BE2C (cell line): ENCODE data around the gene SNN.
A peak's percentile ranks its signal among the peaks of the same experiment; 100 is the strongest.

Experiments
- DNase-seq: peaks from one replicate; pipeline ENCODE4 v3.0.0-alpha.2; 2020
- H3K27me3 ChIP-seq: fragments of 250-450 bp; sonication (Bioruptor Pico); 2 replicates; pipeline ENCODE4 v1.5.1; 2020; ENCODE audit warnings: mild to moderate bottlenecking
- H3K36me3 ChIP-seq: fragments of 250-450 bp; sonication (Bioruptor Pico); 2 replicates; pipeline ENCODE4 v1.5.1; 2020; ENCODE audit warnings: mild to moderate bottlenecking
- H3K4me1 ChIP-seq: fragments of 250-450 bp; sonication (Bioruptor Pico); 2 replicates; pipeline ENCODE4 v1.5.1; 2020
- H3K4me3 ChIP-seq: 2 replicates; pipeline ENCODE4 v1.5.1; 2011; ENCODE audit warnings: low read depth, low read length
- H3K9me3 ChIP-seq: fragments of 250-450 bp; sonication (Bioruptor Pico); 2 replicates; pipeline ENCODE4 v1.5.1; 2020
- CTCF ChIP-seq: IDR thresholded peaks from 2 replicates; pipeline ENCODE4 v1.5.1; 2012; ENCODE audit warnings: mild to moderate bottlenecking, low read depth, low read length

The SNN gene

GRCh38 chr16:11637320-11637719, 30.9 kb upstream of the SNN start:
- Histone ChIP-seq H3K27me3 (no peaks in the 10 kb centered on the region), H3K36me3 (no peaks in the 10 kb centered on the region), H3K4me1 (no peaks in the 10 kb centered on the region; the same call in 1 of the 2 replicates), H3K4me3 (no peak overlapping the region), H3K9me3 (no peaks in the 10 kb centered on the region)
- DNase-seq = no peak
- no peak for TF ChIP-seq CTCF

GRCh38 chr16:11638140-11638539, 30.1 kb upstream of the SNN start:
- Histone ChIP-seq H3K4me1 (no peaks in the 10 kb centered on the region; the same call in 1 of the 2 replicates), H3K36me3 (no peaks in the 10 kb centered on the region), H3K9me3 (no peaks in the 10 kb centered on the region), H3K27me3 (no peaks in the 10 kb centered on the region), H3K4me3 (no peak overlapping the region)
- no peak for DNase-seq
- TF ChIP-seq CTCF = no peak

GRCh38 chr16:11639008-11639562, 29.2 kb upstream of the SNN start:
- TF ChIP-seq CTCF = no peak
- Histone ChIP-seq H3K4me1 (no peaks in the 10 kb centered on the region; the same call in 1 of the 2 replicates), H3K36me3 (no peaks in the 10 kb centered on the region), H3K4me3 (no peak overlapping the region), H3K9me3 (no peaks in the 10 kb centered on the region), H3K27me3 (no peaks in the 10 kb centered on the region)
- no peak for DNase-seq

- no peak for TF ChIP-seq CTCF
- Histone ChIP-seq H3K4me1 (no peaks in the 10 kb centered on the region; the same call in 1 of the 2 replicates), H3K4me3 (no peak overlapping the region), H3K27me3 (no peaks in the 10 kb centered on the region), H3K36me3 (no peaks in the 10 kb centered on the region), H3K9me3 (no peaks in the 10 kb centered on the region)
- DNase-seq = peak; percentile 30
Measured at GRCh38 chr16:11639925-11640899, 28.0 kb upstream of the SNN start.

- DNase-seq = no peak
- Histone ChIP-seq H3K27me3 (no peaks in the 10 kb centered on the region), H3K9me3 (no peaks in the 10 kb centered on the region), H3K4me3 (no peak overlapping the region), H3K4me1 (no peaks in the 10 kb centered on the region; the same call in 1 of the 2 replicates), H3K36me3 (no peaks in the 10 kb centered on the region)
- peak; percentile 68 for TF ChIP-seq CTCF
Measured at GRCh38 chr16:11640987-11641817, 27.1 kb upstream of the SNN start.
